Measurements from ENCODE around the gene PPP1R13L. TPM values are rescaled to one million over a fixed set of nuclear protein-coding genes. Genes with fewer than 3 reads are reported as not detected.

Gene PPP1R13L
- total and polyA plus RNA-seq, 2 donors (not counting 1 experiment from before 2014, with no cell fraction given), result 7.4 to 9.2 TPM

DNA sequence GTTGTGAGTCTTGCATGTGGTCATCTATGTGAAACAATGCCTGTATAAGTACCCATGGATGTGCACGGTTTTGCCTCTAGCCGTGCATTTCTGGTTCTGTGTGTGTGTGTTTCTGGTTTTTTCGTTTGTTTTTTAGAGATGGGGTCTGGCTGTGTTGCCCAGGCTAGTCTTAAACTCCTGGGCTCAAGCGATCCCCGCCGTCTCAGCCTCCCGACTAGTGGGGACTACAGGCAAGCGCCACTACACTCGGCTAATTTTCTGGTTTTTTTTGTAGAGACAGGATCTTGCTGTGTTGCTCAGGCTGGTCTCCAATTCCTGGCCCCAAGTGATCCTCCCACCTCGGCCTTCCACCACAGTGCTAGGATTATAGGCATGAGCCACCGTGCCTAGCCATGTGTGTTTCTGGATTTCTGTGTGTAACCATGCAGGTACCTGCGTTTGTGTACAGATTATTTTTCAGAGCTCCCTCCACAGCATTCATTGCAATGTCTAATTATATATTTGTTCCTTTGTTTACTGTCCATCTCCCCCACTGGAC lies 47.0 kb upstream of the PPP1R13L start:
- Mint-ChIP-seq H3K4me1 (peaks cover 59% of the 10 kb centered on the region), H3K4me3 (peak overlapping the region; percentile 94), H3K27ac (peak overlapping the region; percentile 87), H3K9me3 (ENCODE audit: insufficient read depth) (no peaks in the 10 kb centered on the region), H3K27me3 (no peaks in the 10 kb centered on the region)
- WGBS (ENCODE audit: insufficient coverage), result 87% methylated on average over 10 of the region's 12 CpGs
- TF ChIP-seq, protein P1, sequence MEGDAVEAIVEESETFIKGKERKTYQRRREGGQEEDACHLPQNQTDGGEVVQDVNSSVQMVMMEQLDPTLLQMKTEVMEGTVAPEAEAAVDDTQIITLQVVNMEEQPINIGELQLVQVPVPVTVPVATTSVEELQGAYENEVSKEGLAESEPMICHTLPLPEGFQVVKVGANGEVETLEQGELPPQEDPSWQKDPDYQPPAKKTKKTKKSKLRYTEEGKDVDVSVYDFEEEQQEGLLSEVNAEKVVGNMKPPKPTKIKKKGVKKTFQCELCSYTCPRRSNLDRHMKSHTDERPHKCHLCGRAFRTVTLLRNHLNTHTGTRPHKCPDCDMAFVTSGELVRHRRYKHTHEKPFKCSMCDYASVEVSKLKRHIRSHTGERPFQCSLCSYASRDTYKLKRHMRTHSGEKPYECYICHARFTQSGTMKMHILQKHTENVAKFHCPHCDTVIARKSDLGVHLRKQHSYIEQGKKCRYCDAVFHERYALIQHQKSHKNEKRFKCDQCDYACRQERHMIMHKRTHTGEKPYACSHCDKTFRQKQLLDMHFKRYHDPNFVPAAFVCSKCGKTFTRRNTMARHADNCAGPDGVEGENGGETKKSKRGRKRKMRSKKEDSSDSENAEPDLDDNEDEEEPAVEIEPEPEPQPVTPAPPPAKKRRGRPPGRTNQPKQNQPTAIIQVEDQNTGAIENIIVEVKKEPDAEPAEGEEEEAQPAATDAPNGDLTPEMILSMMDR (IDR thresholded peaks at IDR 0.05), result no peak
- TF ChIP-seq EZH2 (IDR thresholded peaks at IDR 0.05; ENCODE audit: borderline replicate concordance, insufficient read depth, low read depth, low read length, poor library complexity, severe bottlenecking), result no peak
- Histone ChIP-seq H3K36me3 (replicated peaks in 1 of 2; ENCODE audit: control extremely low read depth in 1 of 2, control insufficient read depth in 1 of 2, extremely low read depth in 1 of 2, insufficient read depth in 2 of 2, low read length in 1 of 2) (no peaks in the 10 kb centered on the region), H2AFZ (ENCODE audit: insufficient read depth, low read depth, low read length, poor library complexity, severe bottlenecking) (no peak overlapping the region), H4K20me1 (ENCODE audit: control insufficient read depth, insufficient read depth, low read length, poor library complexity, severe bottlenecking) (no peaks in the 10 kb centered on the region), H3K4me1 (ENCODE audit: control insufficient read depth in 2 of 2, insufficient read depth in 2 of 2, low read length in 2 of 2) (peaks cover 32 to 54% of the 10 kb centered on the region in 2 donors), H3K9me3 (ENCODE audit: control extremely low read depth in 1 of 3, control insufficient read depth in 2 of 3, insufficient read depth in 1 of 3, low read length in 2 of 3) (peaks cover 0 to 9% (median 0%) of the 10 kb centered on the region in 3 donors), H3K9ac (ENCODE audit: low read length) (no peak overlapping the region), H3K27ac (ENCODE audit: low read length in 2 of 2) (peak overlapping the region; percentile 74 to 91), H3K79me2 (ENCODE audit: control insufficient read depth, insufficient read depth, low read length) (peaks cover 7% of the 10 kb centered on the region), H3K4me3 (ENCODE audit: control extremely low read depth in 1 of 5, extremely low read depth in 1 of 5, insufficient read depth in 1 of 5, low read depth in 2 of 5, low read length in 4 of 5) (no peak overlapping the region), H3K4me2 (replicated peaks; ENCODE audit: low read depth, low read length, poor library complexity, severe bottlenecking) (peak overlapping the region; percentile 91), H3K27me3 (replicated peaks in 1 of 4; ENCODE audit: control extremely low read depth in 1 of 4, control insufficient read depth in 3 of 4, insufficient read depth in 4 of 4, low read length in 3 of 4) (no peaks in the 10 kb centered on the region)
- ChIA-PET CTCF (interaction anchor here (1.0 to 2.2 kb wide), 5 partner anchors 13 to 56 kb away, joined by 3 to 7 read pairs (median 5); partner anchors contain the start of gene FOSB), POLR2A (interaction anchor here (0.5 to 1.3 kb wide), 3 partner anchors 16 to 70 kb away, joined by 3 to 5 read pairs (median 4); partner anchors contain the start of gene FOSB)
- DNase-seq (no peak), ATAC-seq (ENCODE audit: low read depth) (no peak)
- intact Hi-C loops (cut with micrococcal nuclease), result loop anchor here (1.0 kb wide), 1 partner anchor 15 kb away; the partner anchor contains the start of gene FOSB

Data from B cell (primary cell).